Ascending aorta (tissue), 2 donors: ENCODE results near the gene RHBDF1. TPM values are rescaled to one million over a fixed set of nuclear protein-coding genes. Genes with fewer than 3 reads are reported as not detected.
"Not testable (repeated sequence)": the region's sequence is repeated elsewhere in the genome, so short reads cannot be mapped to it uniquely, and the experiment has no call there.

Source experiments
- DNase-seq, 2 donors: peaks; one replicate each; pipeline ENCODE4 v3.0.0-alpha.2; 2019; ENCODE audit warnings: low spot score in 2 of 2
- H3K27ac ChIP-seq, 2 donors: fragments of 200-600 bp; sonication (generic); one replicate each; pipeline ENCODE4 v1.5.1; 2016 to 2017; ENCODE audit warnings: mild to moderate bottlenecking in 1 of 2
- H3K27me3 ChIP-seq: fragments of 200-600 bp; sonication (generic); one replicate; pipeline ENCODE4 v1.5.1; 2017
- H3K36me3 ChIP-seq, 2 donors: fragments of 200-600 bp; sonication (generic); one replicate each; pipeline ENCODE4 v1.5.1; 2016
- H3K4me1 ChIP-seq, 2 donors: fragments of 200-600 bp; sonication (generic); one replicate each; pipeline ENCODE4 v1.5.1; 2016 to 2017; ENCODE audit warnings: mild to moderate bottlenecking in 1 of 2
- H3K4me3 ChIP-seq, 2 donors: fragments of 200-600 bp; sonication (generic); one replicate each; pipeline ENCODE4 v1.5.1; 2016 to 2017; ENCODE audit warnings: mild to moderate bottlenecking in 1 of 2
- H3K9me3 ChIP-seq, 2 donors: fragments of 200-600 bp; sonication (generic); one replicate each; pipeline ENCODE4 v1.5.1; 2016
- intact Hi-C: fragments of 100-400 bp; cut with DNase I; formaldehyde crosslinking; loops from one replicate; pipeline ENCODE4 v1.15.1; 2023
- total RNA-seq: library from RNA; depleted of rRNA; stranded (reverse); fragments of >200 nt; gene quantifications from one replicate; pipeline ENCODE4 v1.1.0, GENCODE V29; 2016
- TF ChIP-seq, protein P1 (sequence below), 3 experiments: fragments of 200-600 bp in 2 of 3; fragments of 450-650 bp in 1 of 3; sonication (generic) in 2 of 3; IDR thresholded peaks; one replicate each; pipeline ENCODE4 v1.5.1; 2016 to 2019; ENCODE audit warnings: antibody characterized with exemption in 3 of 3, mild to moderate bottlenecking in 1 of 3, moderate library complexity in 1 of 3

Gene RHBDF1
- total RNA-seq, 1 donor from 2014 or later = 146 TPM

- H3K36me3 ChIP-seq = peaks cover 0 to 2% of the 10 kb centered on the region in 2 donors
- no peaks in the 10 kb centered on the region for H3K4me1 ChIP-seq
- H3K27me3 ChIP-seq = no peaks in the 10 kb centered on the region
- DNase-seq = peak in 1 of 2 donors; percentile 62
- intact Hi-C loops = no loop called here
- TF ChIP-seq, protein P1, sequence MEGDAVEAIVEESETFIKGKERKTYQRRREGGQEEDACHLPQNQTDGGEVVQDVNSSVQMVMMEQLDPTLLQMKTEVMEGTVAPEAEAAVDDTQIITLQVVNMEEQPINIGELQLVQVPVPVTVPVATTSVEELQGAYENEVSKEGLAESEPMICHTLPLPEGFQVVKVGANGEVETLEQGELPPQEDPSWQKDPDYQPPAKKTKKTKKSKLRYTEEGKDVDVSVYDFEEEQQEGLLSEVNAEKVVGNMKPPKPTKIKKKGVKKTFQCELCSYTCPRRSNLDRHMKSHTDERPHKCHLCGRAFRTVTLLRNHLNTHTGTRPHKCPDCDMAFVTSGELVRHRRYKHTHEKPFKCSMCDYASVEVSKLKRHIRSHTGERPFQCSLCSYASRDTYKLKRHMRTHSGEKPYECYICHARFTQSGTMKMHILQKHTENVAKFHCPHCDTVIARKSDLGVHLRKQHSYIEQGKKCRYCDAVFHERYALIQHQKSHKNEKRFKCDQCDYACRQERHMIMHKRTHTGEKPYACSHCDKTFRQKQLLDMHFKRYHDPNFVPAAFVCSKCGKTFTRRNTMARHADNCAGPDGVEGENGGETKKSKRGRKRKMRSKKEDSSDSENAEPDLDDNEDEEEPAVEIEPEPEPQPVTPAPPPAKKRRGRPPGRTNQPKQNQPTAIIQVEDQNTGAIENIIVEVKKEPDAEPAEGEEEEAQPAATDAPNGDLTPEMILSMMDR (IDR thresholded peaks at IDR 0.05) = no peak
- no peaks in the 10 kb centered on the region for H3K9me3 ChIP-seq
- H3K4me3 ChIP-seq = no peak overlapping the region
- H3K27ac ChIP-seq = no peak overlapping the region
Observed at GRCh38 chr16:35011-35677, 37.3 kb downstream of the RHBDF1 start.

DNA sequence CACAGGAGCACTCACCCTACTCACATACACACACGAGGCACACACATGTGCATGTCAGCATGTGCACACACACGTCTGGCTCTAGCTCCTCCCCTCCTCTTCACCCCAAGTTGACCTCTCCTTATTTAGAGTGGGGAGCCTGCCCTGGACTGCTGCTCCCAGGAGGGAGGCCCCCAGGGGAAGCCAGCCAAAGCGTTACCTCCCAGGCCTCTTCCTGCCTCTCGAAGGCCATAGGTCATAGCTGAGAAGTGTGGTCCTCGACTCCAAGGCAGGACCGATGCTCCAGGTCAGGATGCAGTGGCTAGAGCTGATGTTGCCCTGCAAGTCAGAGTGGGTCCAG lies 37.8 kb downstream of the RHBDF1 start:
- Histone ChIP-seq H3K27ac (no peak overlapping the region), H3K27me3 (no peaks in the 10 kb centered on the region), H3K4me1 (no peaks in the 10 kb centered on the region), H3K9me3 (no peaks in the 10 kb centered on the region), H3K36me3 (peaks cover 0 to 2% of the 10 kb centered on the region in 2 donors), H3K4me3 (no peak overlapping the region)
- TF ChIP-seq, protein P1 (IDR thresholded peaks at IDR 0.05) = no peak
- DNase-seq = no peak
- intact Hi-C loops = no loop called here

- Histone ChIP-seq H3K9me3 (no peaks in the 10 kb centered on the region), H3K27me3 (no peaks in the 10 kb centered on the region), H3K4me3 (no peak overlapping the region), H3K4me1 (no peaks in the 10 kb centered on the region), H3K27ac (no peak overlapping the region), H3K36me3 (peaks cover 0 to 2% of the 10 kb centered on the region in 2 donors)
- TF ChIP-seq, protein P1 (IDR thresholded peaks at IDR 0.05) = no peak
- no peak for DNase-seq
- intact Hi-C loops = no loop called here
Observed at GRCh38 chr16:33877-34647, 38.4 kb downstream of the RHBDF1 start.

DNA sequence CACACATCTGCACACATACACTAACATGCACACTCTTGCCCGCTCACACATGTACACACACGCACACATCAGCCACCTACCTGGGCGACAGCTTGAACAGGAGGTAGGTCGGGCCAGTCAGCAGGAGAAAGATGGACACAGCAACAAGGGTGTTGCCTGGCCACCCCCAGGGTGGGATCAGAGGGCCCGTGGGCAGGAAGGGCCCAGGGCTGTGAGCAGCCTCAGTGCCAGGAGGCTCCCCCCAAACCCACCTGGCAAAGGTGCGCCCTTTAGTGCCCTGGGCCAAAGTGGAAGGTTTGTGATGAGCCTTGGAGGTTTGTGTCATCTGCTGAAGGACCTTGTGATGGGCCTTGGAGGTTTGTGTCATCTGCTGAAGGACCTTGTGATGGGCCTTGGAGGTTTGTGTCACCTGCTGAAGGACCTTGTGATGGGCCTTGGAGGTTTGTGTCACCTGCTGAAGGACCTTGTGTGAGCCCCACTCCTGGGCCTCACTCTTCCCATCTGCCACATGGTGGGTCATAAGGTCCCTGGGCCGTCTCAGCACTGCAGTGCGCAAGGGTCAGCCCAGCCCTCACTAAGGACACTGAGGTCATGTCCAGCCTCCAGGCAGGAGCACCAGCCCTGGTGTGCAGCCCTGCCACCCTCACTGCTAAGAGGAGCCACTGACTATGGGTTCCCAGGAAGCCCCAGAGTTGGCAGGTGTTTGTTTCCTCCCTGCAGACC lies 39.1 kb downstream of the RHBDF1 start:
- H3K4me3 ChIP-seq, H3K4me1 ChIP-seq, intact Hi-C loops, H3K27ac ChIP-seq, H3K36me3 ChIP-seq, H3K27me3 ChIP-seq, H3K9me3 ChIP-seq: not testable (repeated sequence)
- DNase-seq = peak in 1 of 2 donors; percentile 51

- DNase-seq, H3K4me3 ChIP-seq, H3K4me1 ChIP-seq, H3K27me3 ChIP-seq, H3K9me3 ChIP-seq, H3K27ac ChIP-seq, H3K36me3 ChIP-seq, intact Hi-C loops: not testable (repeated sequence)
Observed at GRCh38 chr16:30627-31026, 41.8 kb downstream of the RHBDF1 start.

DNA sequence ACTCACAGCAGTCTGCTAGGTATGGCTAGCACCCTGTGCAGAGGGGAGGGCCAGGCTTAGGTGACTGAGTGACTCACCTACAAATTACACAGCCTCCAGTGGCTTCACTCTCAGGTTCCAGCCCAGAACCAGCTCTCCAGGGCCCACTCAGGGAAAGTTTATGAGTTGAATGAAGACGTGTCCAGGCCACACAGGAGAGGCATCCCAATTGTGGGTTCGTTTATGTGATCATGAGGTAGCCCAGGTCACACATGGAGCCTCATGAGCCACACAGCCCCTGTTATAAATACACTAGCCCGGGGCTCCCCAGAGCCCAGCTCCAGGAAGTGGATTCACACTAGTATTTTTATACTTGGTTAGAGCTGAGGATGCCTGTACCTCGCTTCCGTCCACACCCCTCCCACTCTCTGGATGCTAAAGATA lies 46.5 kb downstream of the RHBDF1 start:
- H3K4me1 ChIP-seq, H3K27ac ChIP-seq, H3K4me3 ChIP-seq, H3K27me3 ChIP-seq, H3K36me3 ChIP-seq, H3K9me3 ChIP-seq, intact Hi-C loops, DNase-seq: not testable (repeated sequence)

DNA sequence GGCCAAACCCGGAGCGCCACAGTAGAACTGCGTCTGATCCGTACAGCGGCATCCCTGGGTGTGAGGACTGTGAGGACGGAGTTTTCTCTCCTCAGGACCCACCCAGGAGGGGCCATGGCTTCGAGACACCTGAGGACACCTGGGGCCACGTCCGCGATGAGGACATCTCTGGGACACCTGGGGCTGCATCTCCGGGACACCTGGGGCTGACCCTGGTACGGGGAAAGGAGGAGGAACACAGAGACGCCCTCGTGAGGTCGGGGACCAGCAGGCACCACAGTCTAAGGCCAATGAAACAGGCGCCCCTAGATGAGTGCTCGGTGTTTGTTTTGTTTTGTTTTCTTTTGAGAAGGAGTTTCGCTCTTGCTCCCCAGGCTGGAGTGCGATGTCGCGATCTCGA lies 48.3 kb downstream of the RHBDF1 start:
- H3K4me3 ChIP-seq, H3K9me3 ChIP-seq, intact Hi-C loops, H3K27ac ChIP-seq, H3K27me3 ChIP-seq, H3K36me3 ChIP-seq, H3K4me1 ChIP-seq: not testable (repeated sequence)
- peak in 1 of 2 donors; percentile 51 for DNase-seq

DNA sequence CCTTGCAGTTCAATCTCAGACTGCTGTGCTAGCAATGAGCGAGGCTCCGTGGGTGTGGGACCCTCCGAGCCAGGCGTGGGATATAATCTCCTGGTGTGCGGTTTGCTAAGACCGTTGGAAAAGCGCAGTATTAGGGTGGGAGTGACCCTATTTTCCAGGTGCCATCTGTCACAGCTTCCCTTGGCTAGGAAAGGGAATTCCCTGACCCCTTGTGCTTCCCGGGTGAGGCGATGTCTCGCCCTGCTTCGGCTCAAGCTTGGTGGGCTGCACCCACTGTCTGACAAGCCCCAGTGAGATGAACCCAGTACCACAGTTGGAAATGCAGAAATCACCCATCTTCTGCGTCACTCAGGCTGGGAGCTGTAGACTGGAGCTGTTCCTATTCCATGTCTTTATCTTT lies 51.5 kb downstream of the RHBDF1 start:
- DNase-seq = peak in 1 of 2 donors; percentile 59
- H3K4me3 ChIP-seq, H3K27me3 ChIP-seq, H3K36me3 ChIP-seq, H3K27ac ChIP-seq, H3K4me1 ChIP-seq, intact Hi-C loops, H3K9me3 ChIP-seq: not testable (repeated sequence)

- intact Hi-C loops, H3K4me1 ChIP-seq, H3K36me3 ChIP-seq, H3K4me3 ChIP-seq, H3K27me3 ChIP-seq, H3K9me3 ChIP-seq, H3K27ac ChIP-seq: not testable (repeated sequence)
- DNase-seq = peak in 1 of 2 donors; percentile 60
Observed at GRCh38 chr16:17062-17765, 55.2 kb downstream of the RHBDF1 start.
